Pancreas (tissue), 10 donors: Measurements from ENCODE around the gene COL13A1. TPM values are rescaled to one million over a fixed set of nuclear protein-coding genes. Genes with fewer than 3 reads are reported as not detected.

Experiments
- ATAC-seq, 4 donors: fragments of 200-7000 bp; cut with Tn5 transposase; one replicate each; pipeline versions ENCODE4 v1.8.0 to v1.9.1; 2020; ENCODE audit warnings: mild to moderate bottlenecking in 4 of 4, moderate library complexity in 4 of 4
- DNase-seq, 6 donors: peaks; one replicate each; pipeline ENCODE4 v3.0.0-alpha.2; 2020
- FAIRE-seq: peaks from 2 replicates; lab custom pipeline; 2012; peaks lifted over from hg19 to GRCh38; lab: Jason Lieb, UNC
- H3K27ac ChIP-seq, 4 donors: fragments of 200-600 bp; sonication (generic); 1 replicate in 3 of 4; 2 replicates in 1 of 4; pipeline versions ENCODE4 v1.5.0 to v1.8.0; 2020
- H3K27me3 ChIP-seq, 4 donors: fragments of 200-600 bp; one replicate each; pipeline ENCODE4 v1.8.0; 2021
- H3K36me3 ChIP-seq, 3 donors: fragments of 200-600 bp; sonication (generic) in 1 of 3; one replicate each; pipeline versions ENCODE4 v1.5.0 to v1.8.0; 2020 to 2021
- H3K4me1 ChIP-seq, 3 donors: fragments of 200-600 bp; one replicate each; pipeline ENCODE4 v1.8.0; 2021
- H3K4me3 ChIP-seq, 4 donors: fragments of 200-600 bp; sonication (generic) in 2 of 4; one replicate each; pipeline versions ENCODE4 v1.5.0 to v1.8.0; 2020 to 2021
- H3K9me3 ChIP-seq, 4 donors: fragments of 200-600 bp; one replicate each; pipeline ENCODE4 v1.8.0; 2021
- CTCF ChIP-seq, 4 donors: fragments of 200-600 bp; sonication (generic) in 3 of 4; IDR thresholded peaks; one replicate each; pipeline versions ENCODE4 v1.5.0 to v1.8.0; 2021; ENCODE audit warnings: antibody characterized with exemption in 4 of 4
- WGBS, 2 donors: extraction: QIAGEN DNeasy Blood & Tissue Kit; methylation state at CpG; one replicate each; pipeline ENCODE4 v1.1.7; 2013; 5-methylcytosine and 5-hydroxymethylcytosine counted together
- intact Hi-C, 3 donors: fragments of 100-400 bp; cut with DNase I; formaldehyde crosslinking; loops; one replicate each; pipeline versions ENCODE4 v1.11.1 to v1.14.2; 2022
- polyA plus RNA-seq, 2 donors: library from polyadenylated mRNA; stranded (reverse); fragments of 200-250 nt; gene quantifications; one replicate each; pipeline ENCODE4 v1.2.3, GENCODE V29; 2013
- total RNA-seq, 6 donors: library from RNA; stranded (reverse); fragmentation: NEBNext Ultra II Directional in 4 of 6; extraction: Animal tissue kit (Norgen Biotek cat#: 25700) in 4 of 6; gene quantifications; one replicate each; pipeline versions ENCODE4 v1.2.1 to v1.2.4, GENCODE V29; 2021 to 2023
- donor health status: healthy with polysubstance abuse.
- donor health status: DM: no; HTN: no; CAD: no; lungs with moderate emphysema.
- donor health status: DM: no; HTN: no; CAD: no.
- donor health status: control.
- donor health status: control.
- donor health status: Bipolar disorder and iron deficiency.
- donor health status: DM: yes; HTN: yes; CAD: no.
- donor health status: DM: no; HTN: no; CAD: no.
- donor health status: DM: no; HTN: no; CAD: no.
- donor health status: DM: yes; HTN: yes; CAD: no.

Gene COL13A1
- total and polyA plus RNA-seq, 8 donors: 0.35 to 11.7 (median 0.92) TPM

GRCh38 chr10:69915215-69915560 is 113.5 kb downstream of the COL13A1 start:
- no peak for ATAC-seq
- WGBS, 2 donors: 90 to 97% methylated on average over 3 of the region's 3 CpGs
- TF ChIP-seq CTCF (IDR thresholded peaks at IDR 0.05): no peak
- Histone ChIP-seq H3K27ac (no peak overlapping the region), H3K36me3 (no peaks in the 10 kb centered on the region), H3K4me3 (no peak overlapping the region), H3K27me3 (no peaks in the 10 kb centered on the region), H3K4me1 (no peaks in the 10 kb centered on the region), H3K9me3 (no peaks in the 10 kb centered on the region)
- DNase-seq: no peak
- intact Hi-C loops: loop anchor here in 1 of 3 donors (5.0 to 10.0 kb wide), 2 partner anchors 130 to 188 kb away; no protein-coding TSS in a partner anchor
- no peak for FAIRE-seq

GRCh38 chr10:69916118-69916517 is 114.4 kb downstream of the COL13A1 start:
- intact Hi-C loops: loop anchor here in 1 of 3 donors (5.0 to 10.0 kb wide), 2 partner anchors 131 to 189 kb away; no protein-coding TSS in a partner anchor
- Histone ChIP-seq H3K4me3 (no peak overlapping the region), H3K27me3 (no peaks in the 10 kb centered on the region), H3K27ac (no peak overlapping the region), H3K9me3 (no peaks in the 10 kb centered on the region), H3K36me3 (no peaks in the 10 kb centered on the region), H3K4me1 (no peaks in the 10 kb centered on the region)
- whole genome bisulfite sequencing, 2 donors: 30 to 31% methylated on average over 6 of the region's 6 CpGs
- FAIRE-seq: no peak
- no peak for DNase-seq
- no peak for ATAC-seq
- TF ChIP-seq CTCF (IDR thresholded peaks at IDR 0.05): no peak

- FAIRE-seq: no peak
- H3K9me3 ChIP-seq: no peaks in the 10 kb centered on the region
- H3K4me1 ChIP-seq: no peaks in the 10 kb centered on the region
- H3K27ac ChIP-seq: no peak overlapping the region
- no peak for TF ChIP-seq CTCF (IDR thresholded peaks at IDR 0.05)
- ATAC-seq: no peak
- intact Hi-C loops: loop anchor here in 1 of 3 donors (5.0 to 10.0 kb wide), 2 partner anchors 133 to 191 kb away; no protein-coding TSS in a partner anchor
- H3K27me3 ChIP-seq: no peaks in the 10 kb centered on the region
- 41 to 46% methylated on average over 12 of the region's 12 CpGs for WGBS, 2 donors
- DNase-seq: no peak
- no peak overlapping the region for H3K4me3 ChIP-seq
- H3K36me3 ChIP-seq: no peaks in the 10 kb centered on the region
Observed at GRCh38 chr10:69918036-69918435, 116.3 kb downstream of the COL13A1 start.

GRCh38 chr10:69919250-69919649 is 117.5 kb downstream of the COL13A1 start:
- 0 to 23% methylated on average over 1 of the region's 1 CpG for whole genome bisulfite sequencing, 2 donors
- no peak for FAIRE-seq
- intact Hi-C loops: loop anchor here in 1 of 3 donors (5.0 to 10.0 kb wide), 2 partner anchors 134 to 192 kb away; no protein-coding TSS in a partner anchor
- no peak for TF ChIP-seq CTCF (IDR thresholded peaks at IDR 0.05)
- Histone ChIP-seq H3K9me3 (no peaks in the 10 kb centered on the region), H3K27me3 (no peaks in the 10 kb centered on the region), H3K4me3 (no peak overlapping the region), H3K36me3 (no peaks in the 10 kb centered on the region), H3K27ac (no peak overlapping the region), H3K4me1 (no peaks in the 10 kb centered on the region)
- no peak for ATAC-seq
- DNase-seq: no peak

- H3K4me1 ChIP-seq: no peaks in the 10 kb centered on the region
- no peak for TF ChIP-seq CTCF (IDR thresholded peaks at IDR 0.05)
- no peaks in the 10 kb centered on the region for H3K36me3 ChIP-seq
- peaks cover 0 to 3% (median 0%) of the 10 kb centered on the region in 4 donors for H3K27me3 ChIP-seq
- WGBS, 2 donors: 45 to 52% methylated on average over 5 of the region's 5 CpGs
- FAIRE-seq: no peak
- no peak overlapping the region for H3K27ac ChIP-seq
- ATAC-seq: no peak
- H3K9me3 ChIP-seq: no peaks in the 10 kb centered on the region
- no peak for DNase-seq
- intact Hi-C loops: loop anchor here in 1 of 3 donors (10.0 kb wide), 1 partner anchor 270 kb away; no protein-coding TSS in a partner anchor
- H3K4me3 ChIP-seq: no peak overlapping the region
Observed at GRCh38 chr10:69925111-69925510, 123.4 kb downstream of the COL13A1 start.
